Adipose tissue (tissue), 3 donors: ENCODE data around the gene ATR. TPM values are rescaled to one million over a fixed set of nuclear protein-coding genes. Genes with fewer than 3 reads are reported as not detected.
A peak's percentile ranks its signal among the peaks of the same experiment; 100 is the strongest.
"Not testable (repeated sequence)": the region's sequence is repeated elsewhere in the genome, so short reads cannot be mapped to it uniquely, and the experiment has no call there.

Source experiments
- H3K27ac ChIP-seq: one replicate; pipeline ENCODE4 v1.5.1; 2013; ENCODE audit warnings: low read depth, low read length
- WGBS, 3 donors: extraction: QIAGEN DNeasy Blood & Tissue Kit; methylation state at CpG; one replicate each; pipeline ENCODE4 v1.1.7; 2013; 5-methylcytosine and 5-hydroxymethylcytosine counted together
- polyA plus RNA-seq, 3 donors: library from polyadenylated mRNA; stranded (reverse); fragments of 200-250 nt; gene quantifications; one replicate each; pipeline ENCODE4 v1.2.3, GENCODE V29; 2013
- donor health status: healthy with polysubstance abuse.
- donor health status: Bipolar disorder and iron deficiency.
- donor health status: healthy.

Gene ATR
- polyA plus RNA-seq, 3 donors = 5.6 to 10.1 (median 7.8) TPM

DNA sequence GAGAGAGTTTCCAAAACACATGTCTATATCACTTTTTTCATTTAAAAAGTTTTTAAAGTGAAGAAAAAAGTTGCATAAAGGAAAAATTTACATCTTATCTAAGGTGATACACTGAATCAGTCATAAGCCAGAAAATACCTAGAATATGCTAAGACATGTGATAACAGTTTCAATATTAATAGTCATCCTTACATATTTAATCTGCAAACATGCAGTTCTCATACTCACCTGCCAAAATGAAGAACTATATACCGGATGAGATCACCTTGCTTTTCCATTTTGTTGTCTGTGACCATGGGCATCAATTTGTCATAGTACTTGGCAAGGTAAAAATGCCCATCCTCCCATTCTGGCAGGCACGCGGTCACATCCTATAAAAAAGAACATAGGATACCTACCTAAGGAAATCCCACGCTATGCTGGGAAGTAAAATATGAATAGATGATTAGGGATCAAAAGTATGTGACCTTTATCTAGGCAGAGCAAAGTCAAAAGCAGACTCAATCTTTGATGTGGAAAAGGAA lies 93.6 kb downstream of the ATR start:
- 98 to 99% (median 98%) methylated on average over 4 of the region's 4 CpGs for WGBS, 3 donors
- H3K27ac ChIP-seq = no peak overlapping the region

- WGBS, 3 donors = 94 to 98% (median 98%) methylated on average over 2 of the region's 2 CpGs
Observed at GRCh38 chr3:142481196-142481595, 97.3 kb downstream of the ATR start.

DNA sequence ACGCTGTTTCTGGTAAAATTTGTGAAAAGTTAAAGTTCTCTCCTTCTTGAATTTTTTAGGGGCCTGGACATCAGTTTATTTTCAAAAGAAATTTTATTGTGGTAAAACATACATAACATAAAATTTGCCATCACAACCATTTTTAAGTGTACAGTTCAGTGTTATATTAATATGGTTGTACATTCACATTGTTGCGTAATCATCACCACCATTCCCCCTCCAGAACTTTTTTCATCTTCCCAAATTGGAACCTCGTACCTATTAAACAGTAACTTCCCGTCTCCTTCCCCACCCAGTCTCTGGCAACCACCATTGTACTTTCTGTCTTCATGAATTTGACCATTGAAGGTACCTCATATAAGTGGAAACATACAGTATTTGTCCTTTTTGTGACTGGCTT lies 107.7 kb downstream of the ATR start:
- H3K27ac ChIP-seq = no peak overlapping the region
- 93 to 99% (median 94%) methylated on average over 4 of the region's 4 CpGs for WGBS, 3 donors

More at GRCh38 chr3:142481196-142481595, 97.3 kb downstream of the ATR start:
- no peak overlapping the region for H3K27ac ChIP-seq

GRCh38 chr3:142468456-142468855 lies 110.1 kb downstream of the ATR start:
- 96 to 99% (median 96%) methylated on average over 4 of the region's 4 CpGs for WGBS, 3 donors

GRCh38 chr3:142467768-142468167 lies 110.8 kb downstream of the ATR start:
- 81 to 98% (median 95%) methylated on average over 3 of the region's 3 CpGs for WGBS, 3 donors
- H3K27ac ChIP-seq = no peak overlapping the region

More at GRCh38 chr3:142468456-142468855, 110.1 kb downstream of the ATR start:
- no peak overlapping the region for H3K27ac ChIP-seq

DNA sequence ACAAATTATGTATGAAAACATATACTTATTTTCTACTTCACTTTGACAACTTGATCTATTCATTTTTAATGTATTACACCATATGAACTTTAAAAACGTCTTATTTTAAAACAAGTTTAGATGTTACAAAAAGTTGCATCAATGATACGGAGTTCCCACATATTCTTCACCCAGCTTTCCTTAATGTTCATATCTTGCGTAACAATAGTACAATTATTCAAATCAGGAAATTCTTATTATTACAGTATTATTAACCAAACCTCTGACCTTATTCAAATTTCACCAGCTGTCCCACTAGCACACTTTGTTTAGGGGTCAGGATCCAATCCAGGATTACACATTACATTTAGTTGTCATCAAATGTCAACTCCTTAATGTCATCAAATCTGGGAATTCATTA lies 117.8 kb downstream of the ATR start:
- 75 to 83% (median 79%) methylated on average over 3 of the region's 3 CpGs for WGBS, 3 donors
- H3K27ac ChIP-seq = no peak overlapping the region

DNA sequence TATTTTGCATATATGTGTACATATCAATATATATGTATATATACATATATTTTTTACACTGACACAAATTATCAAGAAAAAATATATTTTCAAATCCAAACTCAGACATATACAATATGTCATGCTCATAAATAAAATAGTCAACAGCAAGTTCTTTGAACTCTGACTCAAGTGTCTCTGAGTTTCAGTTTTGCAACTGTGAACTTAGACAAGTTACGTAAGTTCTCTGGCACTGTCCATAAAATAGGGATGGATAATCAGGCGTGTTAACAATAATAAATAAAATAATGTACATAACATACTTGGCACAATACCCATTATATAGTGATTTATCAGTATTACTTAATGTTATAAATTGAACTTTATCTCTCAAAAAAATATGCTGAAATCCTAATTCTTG lies 118.6 kb downstream of the ATR start:
- no peak overlapping the region for H3K27ac ChIP-seq
- 74 to 86% (median 81%) methylated on average over 2 of the region's 2 CpGs for WGBS, 3 donors

- 81 to 95% (median 89%) methylated on average over 3 of the region's 3 CpGs for WGBS, 3 donors
- no peak overlapping the region for H3K27ac ChIP-seq
Observed at GRCh38 chr3:142459096-142459495, 119.4 kb downstream of the ATR start.

- H3K27ac ChIP-seq = no peak overlapping the region
- WGBS, 3 donors = 92 to 97% (median 95%) methylated on average over 5 of the region's 5 CpGs
Observed at GRCh38 chr3:142450881-142451280, 127.7 kb downstream of the ATR start.

- WGBS, 3 donors = 89 to 92% (median 92%) methylated on average over 3 of the region's 3 CpGs
- H3K27ac ChIP-seq = no peak overlapping the region
Observed at GRCh38 chr3:142450189-142450588, 128.3 kb downstream of the ATR start.

DNA sequence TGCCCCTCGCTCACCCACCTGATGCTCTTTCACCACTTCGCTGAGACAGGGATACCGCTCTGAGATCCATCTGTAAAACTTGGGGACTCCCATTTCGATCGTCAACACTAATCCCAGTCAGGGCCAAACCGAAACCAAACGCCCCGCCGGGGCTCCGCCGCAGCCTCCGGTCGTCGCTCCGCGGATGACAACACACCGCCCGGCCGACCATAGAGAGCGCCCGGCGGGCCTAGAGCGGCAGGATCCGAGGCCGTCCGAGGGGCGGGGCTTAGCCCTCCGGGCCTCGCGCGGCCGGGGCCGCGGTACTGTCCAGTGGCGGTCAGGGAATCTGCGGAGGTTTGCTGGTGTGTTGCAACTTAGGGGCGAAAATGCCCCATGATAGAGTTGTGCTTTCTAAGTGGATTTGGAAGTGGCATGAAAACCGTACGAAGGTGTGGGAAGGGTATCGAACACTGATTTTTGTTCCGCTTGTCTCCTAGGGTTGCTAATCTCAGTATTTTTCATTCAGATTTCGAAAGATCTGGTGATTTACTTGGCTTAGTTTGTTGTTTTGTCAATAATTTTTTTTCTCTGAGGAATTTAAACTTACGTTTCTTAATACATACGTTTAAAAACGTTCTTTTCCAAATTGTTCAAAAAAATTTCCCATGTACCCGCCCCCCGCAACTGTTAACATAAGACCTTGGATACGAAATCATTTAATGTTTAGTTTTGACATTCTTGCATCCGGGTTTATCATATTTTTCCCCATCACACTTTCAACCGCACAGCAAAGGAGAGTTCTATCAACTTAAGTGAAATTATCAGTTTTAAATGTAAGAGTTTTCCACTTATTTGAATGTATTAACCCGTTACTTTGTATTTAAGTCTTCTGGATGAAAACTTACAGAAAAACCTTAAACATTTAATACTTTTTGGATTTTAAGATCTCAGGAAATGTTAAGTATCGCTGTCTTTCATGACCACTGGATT lies 130.4 kb downstream of the ATR start, which contains the start of gene XRN1:
TSS of gene XRN1 (minus strand) at position 186 of the 972 bp plus-strand sequence. CDS start at position 93, 93 bp downstream.
- peak within 1 kb of the TSS; percentile 75 for H3K27ac ChIP-seq
- WGBS, 3 donors = 4 to 6% (median 6%) methylated on average over 52 of the region's 52 CpGs

GRCh38 chr3:142447301-142447851 lies 131.2 kb downstream of the ATR start:
- 0 to 1% (median 0%) methylated on average over 35 of the region's 35 CpGs for WGBS, 3 donors
- peak overlapping the region; percentile 75 for H3K27ac ChIP-seq

GRCh38 chr3:142445816-142446254 lies 132.7 kb downstream of the ATR start:
- 53 to 81% (median 57%) methylated on average over 6 of the region's 6 CpGs for WGBS, 3 donors
- no peak overlapping the region for H3K27ac ChIP-seq

- WGBS, 3 donors = 89 to 95% (median 93%) methylated on average over 11 of the region's 11 CpGs
- no peak overlapping the region for H3K27ac ChIP-seq
Observed at GRCh38 chr3:142444343-142444742, 134.2 kb downstream of the ATR start.

- 96 to 99% (median 96%) methylated on average over 12 of the region's 12 CpGs for WGBS, 3 donors
Observed at GRCh38 chr3:142443060-142443459, 135.5 kb downstream of the ATR start.

GRCh38 chr3:142439499-142440220 lies 138.9 kb downstream of the ATR start:
- WGBS, 3 donors = 49 to 96% (median 94%) methylated on average over 14 to 15 of the region's 15 CpGs
- H3K27ac ChIP-seq = not testable (repeated sequence)

More at GRCh38 chr3:142443060-142443459, 135.5 kb downstream of the ATR start:
- not testable (repeated sequence) for H3K27ac ChIP-seq

GRCh38 chr3:142438096-142438495 lies 140.4 kb downstream of the ATR start:
- 97 to 99% (median 97%) methylated on average over 11 of the region's 11 CpGs for WGBS, 3 donors
- H3K27ac ChIP-seq = not testable (repeated sequence)

DNA sequence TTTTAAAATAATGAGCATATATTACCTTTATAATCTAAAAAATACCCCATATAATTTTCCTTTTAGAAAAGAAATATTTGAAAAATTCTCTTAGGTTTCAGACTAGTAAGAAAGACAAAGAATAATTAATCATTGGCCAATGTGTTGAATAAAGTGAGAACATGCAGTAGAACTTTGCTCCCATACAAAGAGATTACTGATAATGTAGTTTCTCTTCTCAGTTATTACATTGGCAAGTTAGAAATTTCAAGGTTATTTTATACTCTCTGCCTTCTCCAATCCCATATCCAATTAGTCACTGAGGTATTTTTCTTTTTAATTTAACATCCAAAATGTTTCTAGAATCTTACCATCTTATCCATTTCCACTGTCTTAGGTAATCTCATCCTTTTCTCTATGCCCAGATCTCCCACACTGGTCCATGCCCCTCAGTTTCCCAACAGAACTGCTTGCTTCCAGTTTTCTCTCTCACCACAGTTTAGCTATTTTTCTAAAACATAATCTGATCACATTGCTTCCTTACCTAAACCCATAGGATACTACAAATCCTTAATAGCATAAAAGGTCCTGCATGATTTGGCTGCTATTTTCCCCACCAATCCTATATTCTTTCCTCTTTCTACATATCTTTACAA lies 141.5 kb downstream of the ATR start:
- H3K27ac ChIP-seq = no peak overlapping the region
